AG10803 (cell line): ENCODE measurements around the gene TNFRSF1A.
"Not testable (repeated sequence)": the region's sequence is repeated elsewhere in the genome, so short reads cannot be mapped to it uniquely, and the experiment has no call there.

Experiments used
- DNase-seq: peaks from one replicate; pipeline ENCODE4 v3.0.0; 2010; ENCODE audit warnings: low read depth
- H3K4me3 ChIP-seq: 2 replicates; pipeline ENCODE4 v1.5.1; 2011; ENCODE audit warnings: mild to moderate bottlenecking, low read length, control low read depth
- CTCF ChIP-seq: conservative IDR thresholded peaks from 2 replicates; pipeline ENCODE4 v1.5.1; 2011; ENCODE audit warnings: mild to moderate bottlenecking, low read length, control low read depth, inconsistent platforms

TNFRSF1A gene

DNA sequence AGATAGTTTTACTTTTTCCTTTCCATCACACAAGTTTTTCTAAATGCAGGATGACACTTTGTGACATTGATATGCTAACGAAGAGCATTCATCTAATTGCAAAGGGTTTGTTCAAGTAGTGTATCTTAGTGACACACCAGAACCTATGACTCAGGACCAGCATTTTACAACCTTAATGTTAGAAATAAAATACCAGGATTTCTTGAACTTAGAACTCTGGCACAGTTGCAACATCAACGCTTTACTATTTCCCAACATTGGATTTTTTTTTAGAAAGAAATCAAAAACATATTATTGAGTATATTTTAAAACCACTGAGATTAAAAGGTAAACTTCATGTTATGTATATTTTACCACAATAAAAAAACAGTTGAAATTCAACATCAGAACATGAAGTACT is 49.3 kb downstream of the TNFRSF1A start:
- no peak for TF ChIP-seq CTCF
- peak; percentile 77 for DNase-seq
- no peak overlapping the region for H3K4me3 ChIP-seq

GRCh38 chr12:6289906-6290305 is 52.0 kb downstream of the TNFRSF1A start:
- DNase-seq, H3K4me3 ChIP-seq: not testable (repeated sequence)

GRCh38 chr12:6289081-6289480 is 52.8 kb downstream of the TNFRSF1A start:
- not testable (repeated sequence) for H3K4me3 ChIP-seq

DNA sequence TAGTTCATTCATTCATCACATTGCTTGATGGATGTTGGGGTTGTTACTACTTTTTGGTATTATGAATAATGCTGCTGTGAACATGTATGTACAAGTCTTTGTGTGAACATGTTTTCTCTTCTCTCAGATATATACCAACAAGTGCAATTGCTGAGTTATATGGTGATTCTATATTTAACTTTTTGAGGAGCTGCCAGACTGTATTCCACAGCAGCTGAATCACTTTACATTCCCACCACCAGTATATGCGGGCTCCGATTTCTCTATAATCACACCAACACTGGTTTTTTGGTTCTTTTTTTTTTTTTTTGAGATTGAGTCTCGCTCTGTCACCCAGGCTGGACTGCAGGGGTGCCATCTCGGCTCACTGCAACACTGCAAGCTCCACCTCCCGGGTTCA is 53.6 kb downstream of the TNFRSF1A start:
- no peak overlapping the region for H3K4me3 ChIP-seq
- TF ChIP-seq CTCF: no peak
- no peak for DNase-seq

More at GRCh38 chr12:6289081-6289480, 52.8 kb downstream of the TNFRSF1A start:
- not testable (repeated sequence) for DNase-seq

DNA sequence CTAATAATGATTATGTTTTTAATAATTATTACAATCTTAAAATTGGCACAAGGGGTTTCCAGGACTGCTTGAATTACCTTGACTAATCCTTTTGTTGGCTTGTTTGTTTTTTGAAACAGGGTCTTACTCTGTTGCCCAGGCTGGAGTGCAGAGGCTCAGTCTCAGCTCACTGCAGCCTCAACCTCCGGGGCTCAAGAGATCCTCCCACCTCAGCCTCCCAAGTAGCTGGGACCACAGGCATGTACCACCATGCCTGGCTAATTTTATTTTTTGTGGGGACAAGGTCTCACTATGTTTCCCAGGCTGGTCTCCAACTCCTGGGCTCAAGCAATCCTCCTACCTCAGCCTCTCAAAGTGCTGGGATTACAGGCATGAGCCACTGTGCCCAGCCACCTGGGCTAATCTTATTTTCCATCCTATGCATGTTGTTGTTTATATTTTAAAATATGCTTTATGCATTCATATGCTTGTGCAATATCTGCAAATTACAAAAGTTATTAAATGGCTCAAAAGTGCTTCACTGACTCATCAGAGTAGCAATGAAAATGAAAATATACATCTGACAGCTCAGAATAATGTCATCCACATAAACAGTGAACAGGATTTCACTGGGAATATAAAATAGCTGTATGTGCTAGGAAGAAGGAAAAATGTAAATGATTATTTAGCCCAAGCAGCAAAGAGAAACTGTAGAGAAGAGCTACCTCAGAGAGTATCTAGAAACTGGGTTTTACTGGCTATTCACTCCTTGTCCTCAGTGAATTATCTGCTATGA is 56.2 kb downstream of the TNFRSF1A start:
- no peak overlapping the region for H3K4me3 ChIP-seq
- TF ChIP-seq CTCF: no peak
- DNase-seq: no peak

DNA sequence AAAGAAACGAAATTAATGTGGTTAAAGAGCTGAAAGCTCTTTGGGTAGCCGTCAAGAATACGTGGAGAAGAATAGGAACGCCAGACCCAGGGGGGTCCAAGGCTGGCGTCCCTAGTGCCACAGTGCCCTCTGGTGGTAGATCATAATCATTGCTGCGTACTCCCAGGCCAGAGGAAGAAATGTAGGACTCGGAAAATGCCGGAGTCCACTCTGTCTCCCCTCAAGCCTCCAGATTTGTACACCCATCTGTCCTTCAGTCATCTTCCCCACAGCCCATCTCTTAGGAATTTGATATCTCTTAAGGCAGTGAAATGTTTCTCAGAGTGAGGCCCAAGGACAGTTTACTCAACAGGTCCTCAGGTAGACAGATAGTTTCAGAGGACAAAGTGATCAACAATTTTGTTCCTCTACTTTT is 56.8 kb downstream of the TNFRSF1A start:
- peak; percentile 97 for TF ChIP-seq CTCF
- H3K4me3 ChIP-seq: no peak overlapping the region
- DNase-seq: peak; percentile 58

DNA sequence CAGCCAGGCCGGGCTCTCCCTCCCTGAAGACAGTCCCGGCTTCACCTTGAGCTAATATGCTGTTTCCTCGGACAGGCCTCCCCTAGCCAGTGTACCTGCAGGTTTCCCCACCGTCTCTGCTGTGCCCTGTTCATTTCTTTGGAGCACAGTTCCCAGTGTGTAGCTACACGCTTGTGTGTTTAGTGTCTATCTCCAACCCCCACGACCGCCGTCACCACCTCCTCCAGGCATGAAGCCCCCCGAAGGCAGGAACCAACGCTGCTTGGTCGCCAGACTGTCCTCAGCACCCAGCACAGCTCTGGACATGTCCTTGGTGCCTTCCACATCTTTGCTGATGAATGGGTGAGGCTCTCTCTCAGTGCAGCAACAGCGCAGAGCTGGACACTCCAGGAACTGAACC is 57.6 kb downstream of the TNFRSF1A start:
- no peak overlapping the region for H3K4me3 ChIP-seq
- no peak for DNase-seq
- TF ChIP-seq CTCF: no peak

GRCh38 chr12:6282453-6282840 is 59.4 kb downstream of the TNFRSF1A start:
- no peak overlapping the region for H3K4me3 ChIP-seq
- DNase-seq: no peak
- TF ChIP-seq CTCF: no peak
